AG04450 (cell line): ENCODE measurements around the gene CPPED1. TPM values are rescaled to one million over a fixed set of nuclear protein-coding genes. Genes with fewer than 3 reads are reported as not detected.

Experiments used
- CTCF ChIA-PET: fragments of 300-600, 350-600 bp; formaldehyde crosslinking; extraction: SDS; loops from one replicate; lab custom pipeline; 2022; ENCODE audit warnings: antibody characterized with exemption, inconsistent platforms; lab: Charles Lee
- POLR2A ChIA-PET: fragments of 350-600 bp; formaldehyde crosslinking; extraction: SDS; loops from one replicate; lab custom pipeline; 2021; ENCODE audit warnings: antibody characterized with exemption, inconsistent platforms; lab: Yijun Ruan, JAX
- DNase-seq: peaks from one replicate; pipeline ENCODE4 v3.0.0-alpha.2; 2011; ENCODE audit warnings: low read depth, low spot score
- H3K27ac ChIP-seq: one replicate; pipeline ENCODE4 v1.5.1; 2012; ENCODE audit warnings: low read depth, low read length, control low read depth
- H3K27me3 ChIP-seq: one replicate; pipeline ENCODE4 v1.6.0; 2012; ENCODE audit warnings: low read length; ENCODE audit not compliant: control insufficient read depth, insufficient read depth
- H3K4me3 ChIP-seq: 2 replicates; pipeline ENCODE4 v1.5.1; 2011; ENCODE audit warnings: mild to moderate bottlenecking, low read depth, low read length, control low read depth
- H3K9me3 ChIP-seq: 2 replicates; pipeline ENCODE4 v1.5.1; 2012; ENCODE audit warnings: low read length; ENCODE audit not compliant: control insufficient read depth, insufficient read depth
- polyA plus RNA-seq: library from polyadenylated mRNA; depleted of rRNA; stranded (reverse); fragments of >200 nt; gene quantifications from 2 replicates; pipeline ENCODE4 v1.2.3, GENCODE V29; 2011
- TF ChIP-seq, protein P1 (sequence below): IDR thresholded peaks from 2 replicates; pipeline ENCODE4 v1.5.1; 2011; ENCODE audit warnings: low read depth, low read length, control low read depth, inconsistent platforms

The CPPED1 gene
- polyA plus RNA-seq, 1 experiment, result 7.7 TPM

DNA sequence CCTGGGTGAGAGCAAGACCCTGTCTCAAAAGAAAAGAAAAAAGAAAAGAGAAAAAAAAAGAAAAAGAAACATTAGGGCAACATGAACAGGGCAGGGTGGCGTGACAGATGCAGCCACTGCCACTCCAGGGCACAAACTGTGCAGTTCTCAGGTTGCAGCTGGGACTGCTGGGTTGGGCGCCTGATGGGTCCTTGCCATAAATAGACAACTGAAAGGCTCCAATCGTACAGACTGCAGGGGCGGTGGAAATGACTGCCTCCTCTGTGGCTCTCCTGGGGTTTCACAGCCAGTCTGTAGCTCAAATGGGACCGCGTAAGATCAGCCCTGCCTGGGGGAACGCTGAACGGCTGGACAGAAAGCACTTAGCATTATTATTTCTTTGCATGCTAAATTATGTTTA is 130.7 kb downstream of the CPPED1 start:
- CTCF ChIA-PET, result no interaction called here

DNA sequence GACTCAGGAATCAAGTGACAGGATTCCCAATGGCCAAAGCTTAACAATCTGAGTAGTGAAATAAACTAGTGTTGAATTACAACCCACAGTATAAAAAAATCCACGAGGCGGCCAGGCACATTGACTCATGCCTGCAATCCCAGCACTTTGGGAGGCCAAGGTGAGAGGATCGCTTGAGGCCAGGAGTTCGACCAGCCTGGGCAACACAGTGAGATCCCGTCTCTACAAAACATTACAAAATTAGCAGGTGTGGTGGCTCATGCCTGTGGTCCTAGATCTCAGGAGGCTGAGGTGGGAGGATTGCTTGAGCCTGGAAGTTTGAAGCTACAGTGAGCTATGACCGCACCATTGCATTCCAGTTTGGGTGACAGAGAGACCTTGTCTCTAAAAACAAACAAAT is 133.8 kb downstream of the CPPED1 start:
- Histone ChIP-seq H3K27ac (no peak overlapping the region), H3K4me3 (no peak overlapping the region), H3K9me3 (peaks cover 23% of the 10 kb centered on the region), H3K27me3 (no peaks in the 10 kb centered on the region)
- ChIA-PET POLR2A (no interaction called here), CTCF (no interaction called here)
- TF ChIP-seq, protein P1, sequence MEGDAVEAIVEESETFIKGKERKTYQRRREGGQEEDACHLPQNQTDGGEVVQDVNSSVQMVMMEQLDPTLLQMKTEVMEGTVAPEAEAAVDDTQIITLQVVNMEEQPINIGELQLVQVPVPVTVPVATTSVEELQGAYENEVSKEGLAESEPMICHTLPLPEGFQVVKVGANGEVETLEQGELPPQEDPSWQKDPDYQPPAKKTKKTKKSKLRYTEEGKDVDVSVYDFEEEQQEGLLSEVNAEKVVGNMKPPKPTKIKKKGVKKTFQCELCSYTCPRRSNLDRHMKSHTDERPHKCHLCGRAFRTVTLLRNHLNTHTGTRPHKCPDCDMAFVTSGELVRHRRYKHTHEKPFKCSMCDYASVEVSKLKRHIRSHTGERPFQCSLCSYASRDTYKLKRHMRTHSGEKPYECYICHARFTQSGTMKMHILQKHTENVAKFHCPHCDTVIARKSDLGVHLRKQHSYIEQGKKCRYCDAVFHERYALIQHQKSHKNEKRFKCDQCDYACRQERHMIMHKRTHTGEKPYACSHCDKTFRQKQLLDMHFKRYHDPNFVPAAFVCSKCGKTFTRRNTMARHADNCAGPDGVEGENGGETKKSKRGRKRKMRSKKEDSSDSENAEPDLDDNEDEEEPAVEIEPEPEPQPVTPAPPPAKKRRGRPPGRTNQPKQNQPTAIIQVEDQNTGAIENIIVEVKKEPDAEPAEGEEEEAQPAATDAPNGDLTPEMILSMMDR, result no peak
- DNase-seq, result no peak

More for the DNA sequence above, 130.7 kb downstream of the CPPED1 start:
- TF ChIP-seq, protein P1, result no peak
- Histone ChIP-seq H3K27ac (no peak overlapping the region), H3K27me3 (no peaks in the 10 kb centered on the region), H3K4me3 (no peak overlapping the region), H3K9me3 (peaks cover 24% of the 10 kb centered on the region)
- DNase-seq, result no peak
- POLR2A ChIA-PET, result no interaction called here

DNA sequence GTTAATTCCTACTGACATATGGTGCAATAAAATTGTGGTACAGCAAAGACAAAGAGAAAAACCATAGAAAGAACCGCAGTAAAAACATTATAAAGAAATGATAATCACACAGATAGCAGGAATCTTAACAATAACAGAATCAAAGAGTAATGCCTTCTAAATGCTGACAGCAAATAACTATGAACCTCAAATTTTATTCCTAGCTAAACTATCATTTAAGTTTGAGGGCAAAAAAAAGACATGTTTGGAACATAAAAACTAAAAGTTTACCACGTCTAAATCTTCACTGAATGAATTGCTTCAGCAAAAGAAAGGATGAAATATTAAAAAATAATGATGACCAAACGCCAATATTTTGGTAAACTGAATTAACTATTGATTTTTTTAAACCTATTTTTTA is 135.8 kb downstream of the CPPED1 start:
- no peak for DNase-seq
- ChIA-PET POLR2A (no interaction called here), CTCF (no interaction called here)
- Histone ChIP-seq H3K9me3 (peaks cover 14% of the 10 kb centered on the region), H3K4me3 (no peak overlapping the region), H3K27ac (no peak overlapping the region), H3K27me3 (no peaks in the 10 kb centered on the region)
- TF ChIP-seq, protein P1, result no peak

- DNase-seq, result no peak
- no peak overlapping the region for H3K4me3 ChIP-seq
- peaks cover 14% of the 10 kb centered on the region for H3K9me3 ChIP-seq
- ChIA-PET CTCF (no interaction called here), POLR2A (no interaction called here)
- H3K27ac ChIP-seq, result no peak overlapping the region
- H3K27me3 ChIP-seq, result no peaks in the 10 kb centered on the region
- TF ChIP-seq, protein P1, result no peak
Measured at GRCh38 chr16:12664164-12664733, 139.4 kb downstream of the CPPED1 start.

- Histone ChIP-seq H3K4me3 (no peak overlapping the region), H3K27ac (no peak overlapping the region), H3K27me3 (no peaks in the 10 kb centered on the region), H3K9me3 (peaks cover 14% of the 10 kb centered on the region)
- no peak for DNase-seq
- CTCF ChIA-PET, result no interaction called here
- POLR2A ChIA-PET, result no interaction called here
- TF ChIP-seq, protein P1, result no peak
Measured at GRCh38 chr16:12661656-12662172, 142.0 kb downstream of the CPPED1 start.
